DOHH2 (cell line): ENCODE measurements around the gene QRICH2.

Experiments used
- H3F3A ChIP-seq: fragments of 200-600 bp; sonication (generic), shearing (Covaris generic); 2 replicates; pipeline ENCODE4 v1.6.0; 2016; ENCODE audit warnings: antibody characterized with exemption, mild to moderate bottlenecking; ENCODE audit not compliant: control insufficient read depth, insufficient read depth
- H3K27ac ChIP-seq: fragments of 200-600 bp; sonication (generic); 2 replicates; pipeline ENCODE4 v1.5.1; 2014; ENCODE audit warnings: low read depth, mild to moderate bottlenecking, low read length, moderate library complexity
- H3K27me3 ChIP-seq: fragments of 200-600 bp; sonication (generic); 2 replicates; pipeline ENCODE4 v1.6.1; 2014; ENCODE audit warnings: mild to moderate bottlenecking, low read length, mixed read lengths; ENCODE audit not compliant: control insufficient read depth
- H3K36me3 ChIP-seq: fragments of 200-600 bp; sonication (generic); 2 replicates; pipeline ENCODE4 v1.6.1; 2014; ENCODE audit warnings: mild to moderate bottlenecking, low read length, moderate library complexity, mixed read lengths; ENCODE audit not compliant: control insufficient read depth
- H3K4me1 ChIP-seq: fragments of 200-600 bp; sonication (generic); 2 replicates; pipeline ENCODE4 v1.6.1; 2014; ENCODE audit warnings: mild to moderate bottlenecking, low read length, mixed read lengths; ENCODE audit not compliant: control insufficient read depth
- H3K4me2 ChIP-seq: fragments of 200-600 bp; sonication (generic); 2 replicates; pipeline ENCODE4 v1.6.0; 2014; ENCODE audit warnings: mild to moderate bottlenecking, low read length, moderate library complexity
- H3K4me3 ChIP-seq: fragments of 200-600 bp; sonication (generic); 2 replicates; pipeline ENCODE4 v1.5.1; 2014; ENCODE audit warnings: mild to moderate bottlenecking, low read length, mixed read lengths
- H3K79me2 ChIP-seq: fragments of 200-600 bp; sonication (generic); 2 replicates; pipeline ENCODE4 v1.6.1; 2014; ENCODE audit warnings: mild to moderate bottlenecking, low read length, mixed read lengths; ENCODE audit not compliant: control insufficient read depth
- H3K9me2 ChIP-seq: fragments of 200-600 bp; sonication (generic); replicated peaks from 2 replicates; pipeline ENCODE4 v1.6.1; 2014; ENCODE audit warnings: mild to moderate bottlenecking, low read length, mixed read lengths; ENCODE audit not compliant: control insufficient read depth
- H3K9me3 ChIP-seq: fragments of 200-600 bp; sonication (generic); 2 replicates; pipeline ENCODE4 v1.6.1; 2014; ENCODE audit warnings: antibody characterized with exemption, low read length, mixed read lengths; ENCODE audit not compliant: control insufficient read depth, insufficient read depth
- H4K20me1 ChIP-seq: fragments of 200-600 bp; sonication (generic); 2 replicates; pipeline ENCODE4 v1.6.0; 2014; ENCODE audit warnings: low read depth, mild to moderate bottlenecking, antibody characterized with exemption, low read length, moderate library complexity; ENCODE audit not compliant: control insufficient read depth, insufficient read depth
- EZH2phosphoT487 ChIP-seq: fragments of 200-600 bp; sonication (generic); IDR thresholded peaks from 2 replicates; pipeline ENCODE4 v1.6.1; 2017; ENCODE audit warnings: borderline replicate concordance, mild to moderate bottlenecking, antibody characterized with exemption, low read length, moderate library complexity, mixed read lengths
- TF ChIP-seq, protein P1 (sequence below): fragments of 200-600 bp; sonication (generic); IDR thresholded peaks from one replicate; pipeline ENCODE4 v1.5.1; 2014; ENCODE audit warnings: antibody characterized with exemption, mild to moderate bottlenecking, low read depth, low read length; ENCODE audit not compliant: poor library complexity, severe bottlenecking

The QRICH2 gene

DNA sequence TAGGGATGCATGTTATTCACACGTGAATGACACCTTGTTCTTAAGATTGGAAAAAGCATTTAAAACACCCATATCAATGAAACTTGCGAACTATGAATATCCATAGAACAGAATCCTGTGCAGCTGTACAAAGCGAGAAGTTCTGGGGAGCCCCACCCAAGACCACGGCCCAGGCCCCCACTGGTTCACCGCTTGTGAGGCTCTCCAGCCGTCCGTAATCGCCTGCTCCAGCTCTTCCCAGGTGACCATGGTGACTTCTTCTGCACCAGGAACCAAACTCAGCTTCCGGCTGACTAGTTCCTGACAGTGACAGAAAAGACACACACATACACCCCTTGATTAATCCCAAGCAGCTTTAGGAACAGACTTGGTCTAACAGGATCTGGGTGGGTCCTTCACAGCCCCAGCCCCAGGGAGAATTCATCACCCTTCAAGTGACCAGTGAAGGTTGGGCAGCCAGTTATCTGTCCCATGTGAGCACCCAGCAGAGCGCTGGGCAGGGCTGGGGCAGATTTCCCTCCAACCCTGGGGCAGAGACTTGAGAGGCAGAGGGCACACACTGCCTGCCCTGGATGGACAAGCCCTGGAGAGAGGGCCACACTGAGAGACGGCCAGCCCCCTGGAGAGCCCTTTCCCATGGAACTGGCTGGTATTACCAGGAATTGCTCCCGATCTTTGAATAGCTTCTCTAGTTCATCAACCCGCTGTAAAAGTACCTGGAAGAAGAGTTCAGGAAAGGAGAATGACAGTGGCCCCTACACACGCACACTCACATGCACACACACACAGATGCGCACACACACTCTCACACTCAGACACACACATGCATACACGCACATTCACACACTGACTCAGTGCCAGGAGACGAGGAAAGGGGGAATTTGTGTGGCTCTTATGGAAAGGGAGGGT, 3.6 kb downstream of the QRICH2 start:
- H3K79me2 ChIP-seq, result no peaks in the 10 kb centered on the region
- peaks cover 5% of the 10 kb centered on the region for H3K4me1 ChIP-seq
- no peaks in the 10 kb centered on the region; the same call in 1 of the 2 replicates for H3K36me3 ChIP-seq
- no peaks in the 10 kb centered on the region for H3K9me3 ChIP-seq
- H3K9me2 ChIP-seq, result no peaks in the 10 kb centered on the region
- H3K27ac ChIP-seq, result no peak overlapping the region
- no peak overlapping the region for H3K4me2 ChIP-seq
- H3K27me3 ChIP-seq, result no peaks in the 10 kb centered on the region
- H3K4me3 ChIP-seq, result no peak overlapping the region
- TF ChIP-seq, protein P1, sequence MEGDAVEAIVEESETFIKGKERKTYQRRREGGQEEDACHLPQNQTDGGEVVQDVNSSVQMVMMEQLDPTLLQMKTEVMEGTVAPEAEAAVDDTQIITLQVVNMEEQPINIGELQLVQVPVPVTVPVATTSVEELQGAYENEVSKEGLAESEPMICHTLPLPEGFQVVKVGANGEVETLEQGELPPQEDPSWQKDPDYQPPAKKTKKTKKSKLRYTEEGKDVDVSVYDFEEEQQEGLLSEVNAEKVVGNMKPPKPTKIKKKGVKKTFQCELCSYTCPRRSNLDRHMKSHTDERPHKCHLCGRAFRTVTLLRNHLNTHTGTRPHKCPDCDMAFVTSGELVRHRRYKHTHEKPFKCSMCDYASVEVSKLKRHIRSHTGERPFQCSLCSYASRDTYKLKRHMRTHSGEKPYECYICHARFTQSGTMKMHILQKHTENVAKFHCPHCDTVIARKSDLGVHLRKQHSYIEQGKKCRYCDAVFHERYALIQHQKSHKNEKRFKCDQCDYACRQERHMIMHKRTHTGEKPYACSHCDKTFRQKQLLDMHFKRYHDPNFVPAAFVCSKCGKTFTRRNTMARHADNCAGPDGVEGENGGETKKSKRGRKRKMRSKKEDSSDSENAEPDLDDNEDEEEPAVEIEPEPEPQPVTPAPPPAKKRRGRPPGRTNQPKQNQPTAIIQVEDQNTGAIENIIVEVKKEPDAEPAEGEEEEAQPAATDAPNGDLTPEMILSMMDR, result no peak
- TF ChIP-seq EZH2phosphoT487, result no peak
- no peaks in the 10 kb centered on the region for H3F3A ChIP-seq
- H4K20me1 ChIP-seq, result no peaks in the 10 kb centered on the region

DNA sequence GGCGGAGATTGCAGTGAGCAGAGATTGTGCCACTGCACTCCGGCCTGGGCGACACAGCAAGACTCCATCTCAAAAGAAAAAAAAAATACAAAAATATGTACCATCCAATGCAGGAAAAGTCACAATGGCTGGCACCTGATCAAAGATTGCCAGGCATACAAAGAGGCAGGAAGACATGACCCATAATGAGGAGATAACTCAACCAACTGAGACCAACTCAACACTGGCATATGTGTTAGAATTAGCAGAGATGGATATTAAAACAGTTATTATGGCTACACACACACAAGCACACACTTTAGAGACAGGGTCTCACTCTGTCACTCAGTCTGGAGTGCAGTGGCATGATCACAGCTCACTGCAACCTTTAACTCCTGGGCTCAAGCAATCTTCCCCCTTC, 10.6 kb downstream of the QRICH2 start:
- Histone ChIP-seq H3K4me2 (no peak overlapping the region), H4K20me1 (no peaks in the 10 kb centered on the region), H3K4me1 (no peaks in the 10 kb centered on the region), H3K4me3 (no peak overlapping the region), H3K9me2 (no peaks in the 10 kb centered on the region), H3K27ac (no peak overlapping the region), H3K27me3 (no peaks in the 10 kb centered on the region), H3K9me3 (no peaks in the 10 kb centered on the region), H3K36me3 (no peaks in the 10 kb centered on the region), H3F3A (no peaks in the 10 kb centered on the region), H3K79me2 (no peaks in the 10 kb centered on the region)
- TF ChIP-seq, protein P1, result no peak
- TF ChIP-seq EZH2phosphoT487, result no peak

DNA sequence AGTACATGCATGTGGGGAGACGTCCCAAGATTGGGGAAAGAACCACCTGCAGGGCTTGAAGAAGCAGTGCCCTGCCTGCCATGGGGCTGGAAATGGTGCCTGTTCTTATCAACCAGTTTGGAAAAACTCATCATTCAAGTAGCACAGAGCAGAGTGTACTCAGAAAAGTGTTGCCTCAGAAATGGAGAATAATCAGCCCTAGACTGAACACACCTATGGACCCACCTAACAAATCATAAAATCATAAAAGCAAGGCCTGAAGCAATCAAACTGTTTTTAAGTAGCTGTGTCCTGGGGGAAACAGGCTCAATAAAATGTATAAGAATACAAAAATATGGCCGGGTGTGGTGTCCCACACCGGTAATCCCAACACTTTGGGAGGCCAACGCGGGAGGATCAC, 11.2 kb downstream of the QRICH2 start:
- Histone ChIP-seq H3F3A (no peaks in the 10 kb centered on the region), H3K4me3 (no peak overlapping the region), H4K20me1 (no peaks in the 10 kb centered on the region), H3K4me1 (no peaks in the 10 kb centered on the region), H3K4me2 (no peak overlapping the region), H3K9me2 (no peaks in the 10 kb centered on the region), H3K27ac (no peak overlapping the region), H3K27me3 (no peaks in the 10 kb centered on the region), H3K36me3 (no peaks in the 10 kb centered on the region), H3K9me3 (no peaks in the 10 kb centered on the region), H3K79me2 (no peaks in the 10 kb centered on the region)
- TF ChIP-seq, protein P1, result no peak
- TF ChIP-seq EZH2phosphoT487, result no peak
